Effector memory CD4-positive, alpha-beta T cell (primary cell): ENCODE measurements around the gene NCK2.

Source experiments
- DNase-seq, 3 donors: peaks; one replicate each; pipeline ENCODE4 v3.0.0-alpha.2; 2020
- H3K27ac ChIP-seq: 2 replicates; pipeline ENCODE4 v1.7.0; 2013; ENCODE audit warnings: mild to moderate bottlenecking, low read length, moderate library complexity; ENCODE audit not compliant: insufficient read depth, poor library complexity, severe bottlenecking
- H3K27me3 ChIP-seq: replicated peaks from 2 replicates; pipeline ENCODE4 v1.7.0; 2013; ENCODE audit warnings: mild to moderate bottlenecking, low read length; ENCODE audit not compliant: insufficient read depth, control insufficient read depth, poor library complexity, severe bottlenecking
- H3K36me3 ChIP-seq: 2 replicates; pipeline ENCODE4 v1.7.0; 2013; ENCODE audit warnings: mild to moderate bottlenecking, low read length, moderate library complexity; ENCODE audit not compliant: control insufficient read depth, insufficient read depth
- H3K4me1 ChIP-seq: 2 replicates; pipeline ENCODE4 v1.7.0; 2013; ENCODE audit warnings: low read length, mild to moderate bottlenecking; ENCODE audit not compliant: control insufficient read depth, insufficient read depth, poor library complexity, severe bottlenecking
- H3K4me3 ChIP-seq: 2 replicates; pipeline ENCODE4 v1.7.0; 2013; ENCODE audit warnings: low read length, low read depth, mild to moderate bottlenecking; ENCODE audit not compliant: insufficient read depth, poor library complexity, severe bottlenecking
- H3K9me3 ChIP-seq: 2 replicates; pipeline ENCODE4 v1.7.0; 2013; ENCODE audit warnings: mild to moderate bottlenecking, low read length, moderate library complexity; ENCODE audit not compliant: control insufficient read depth

The NCK2 gene

DNA sequence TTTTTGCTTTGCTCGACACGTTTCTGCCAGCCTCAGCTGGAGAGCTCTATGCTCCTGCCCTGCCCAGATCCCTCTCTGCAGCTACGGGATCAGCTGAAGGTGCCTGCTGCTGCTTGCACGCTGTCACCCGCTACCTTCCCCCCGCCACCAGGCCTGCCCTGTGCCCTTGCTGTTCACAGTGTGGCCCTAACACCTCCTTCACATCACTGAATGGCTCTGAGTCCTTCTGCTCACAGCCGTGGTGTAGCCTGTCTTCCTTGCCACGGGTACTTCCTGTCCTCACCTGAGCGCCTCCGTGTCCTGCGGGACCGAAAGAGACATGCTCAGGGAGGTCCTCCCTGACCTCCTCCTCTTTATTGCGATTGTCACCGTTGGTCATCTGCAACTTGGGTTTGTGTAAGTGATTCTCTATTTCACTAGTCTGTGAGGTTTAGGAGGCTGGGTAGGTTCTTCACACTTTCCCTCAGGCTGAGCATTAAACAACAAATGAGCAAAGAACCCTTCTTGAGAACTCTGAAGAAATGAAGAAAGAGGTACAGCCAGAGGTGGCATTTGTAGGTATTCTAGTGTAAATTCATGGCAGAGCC lies 127.5 kb downstream of the NCK2 start:
- Histone ChIP-seq H3K9me3 (no peaks in the 10 kb centered on the region), H3K36me3 (peaks cover 4% of the 10 kb centered on the region), H3K4me1 (peaks cover 64% of the 10 kb centered on the region), H3K27ac (peak overlapping the region; percentile 34), H3K27me3 (no peaks in the 10 kb centered on the region), H3K4me3 (no peak overlapping the region)
- DNase-seq = no peak

DNA sequence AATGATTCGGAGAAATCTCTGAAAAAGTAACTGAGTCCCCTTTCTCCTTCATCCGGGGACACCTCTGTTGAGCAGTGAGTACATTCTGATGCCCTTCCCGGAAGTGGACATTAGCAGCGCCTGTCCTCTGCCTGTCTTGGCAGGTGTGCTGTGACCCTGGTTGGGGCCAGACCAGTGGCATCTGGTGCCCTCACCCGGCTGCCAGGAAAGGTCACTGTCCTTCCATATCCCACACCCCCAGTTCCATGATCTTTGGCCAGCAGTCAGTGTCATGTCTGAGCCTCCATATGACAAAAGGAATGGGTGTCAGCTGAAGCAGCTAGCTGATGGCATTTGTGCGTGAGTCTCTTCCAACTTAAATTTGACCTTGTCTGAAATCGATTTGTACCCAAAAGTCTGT lies 128.1 kb downstream of the NCK2 start:
- peak overlapping the region; percentile 34 for H3K27ac ChIP-seq
- DNase-seq = no peak
- H3K36me3 ChIP-seq = peaks cover 6% of the 10 kb centered on the region
- H3K9me3 ChIP-seq = no peaks in the 10 kb centered on the region
- H3K4me3 ChIP-seq = no peak overlapping the region
- H3K27me3 ChIP-seq = no peaks in the 10 kb centered on the region
- peaks cover 69% of the 10 kb centered on the region for H3K4me1 ChIP-seq

GRCh38 chr2:105873281-105873680 lies 128.6 kb downstream of the NCK2 start:
- no peak for DNase-seq
- H3K4me3 ChIP-seq = no peak overlapping the region
- peaks cover 11% of the 10 kb centered on the region for H3K36me3 ChIP-seq
- no peaks in the 10 kb centered on the region for H3K9me3 ChIP-seq
- H3K27me3 ChIP-seq = no peaks in the 10 kb centered on the region
- peaks cover 69% of the 10 kb centered on the region for H3K4me1 ChIP-seq
- peak overlapping the region; percentile 34 for H3K27ac ChIP-seq

GRCh38 chr2:105873721-105874120 lies 129.0 kb downstream of the NCK2 start:
- Histone ChIP-seq H3K27me3 (no peaks in the 10 kb centered on the region), H3K36me3 (peaks cover 15% of the 10 kb centered on the region), H3K4me1 (peaks cover 73% of the 10 kb centered on the region), H3K9me3 (no peaks in the 10 kb centered on the region), H3K4me3 (no peak overlapping the region), H3K27ac (peak overlapping the region; percentile 34)
- DNase-seq = peak; percentile 48 to 64 (median 61)

DNA sequence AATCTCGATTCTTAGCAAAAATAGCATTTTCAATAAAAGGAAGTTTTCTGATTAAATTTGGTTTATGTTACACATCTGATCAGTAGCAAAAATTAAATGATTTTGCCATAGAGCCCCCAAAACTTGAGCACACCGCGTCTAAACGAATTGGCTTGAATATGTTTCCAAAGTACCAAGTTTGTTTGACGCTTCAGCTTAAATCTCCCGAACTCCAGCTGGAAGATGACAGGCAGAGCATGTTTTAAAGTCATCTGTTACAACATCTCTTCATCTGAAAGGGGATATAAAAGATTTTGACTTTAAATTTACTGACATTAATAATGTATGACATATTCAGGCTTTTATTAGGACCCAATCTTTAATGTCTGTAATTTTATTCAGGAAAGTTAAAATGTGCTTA lies 129.8 kb downstream of the NCK2 start:
- H3K4me3 ChIP-seq = no peak overlapping the region
- H3K9me3 ChIP-seq = no peaks in the 10 kb centered on the region
- peaks cover 73% of the 10 kb centered on the region for H3K4me1 ChIP-seq
- DNase-seq = no peak
- peaks cover 13% of the 10 kb centered on the region for H3K36me3 ChIP-seq
- H3K27me3 ChIP-seq = no peaks in the 10 kb centered on the region
- H3K27ac ChIP-seq = peak overlapping the region; percentile 31

DNA sequence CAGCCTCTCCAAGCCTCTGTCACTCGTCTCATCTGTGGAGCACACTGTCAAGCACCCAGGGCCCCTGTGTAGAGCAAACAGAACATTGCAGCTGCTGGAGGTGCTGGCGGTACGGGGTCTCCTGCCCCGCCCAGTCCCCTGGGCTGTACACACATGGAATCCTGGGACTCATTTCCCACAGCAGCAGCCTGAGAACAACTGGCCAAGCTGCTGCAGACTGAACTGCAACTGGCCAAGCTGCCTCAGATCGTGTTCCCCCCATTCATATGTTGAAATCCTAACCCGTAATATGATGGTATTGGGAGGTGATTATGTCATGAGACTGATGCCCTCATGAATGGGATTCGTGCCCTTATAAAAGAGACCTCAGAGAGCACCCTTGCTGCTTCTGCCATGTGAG lies 130.5 kb downstream of the NCK2 start:
- DNase-seq = no peak
- Histone ChIP-seq H3K36me3 (peaks cover 12% of the 10 kb centered on the region), H3K27me3 (no peaks in the 10 kb centered on the region), H3K4me1 (peaks cover 65% of the 10 kb centered on the region), H3K27ac (peak overlapping the region; percentile 14), H3K4me3 (no peak overlapping the region), H3K9me3 (no peaks in the 10 kb centered on the region)

DNA sequence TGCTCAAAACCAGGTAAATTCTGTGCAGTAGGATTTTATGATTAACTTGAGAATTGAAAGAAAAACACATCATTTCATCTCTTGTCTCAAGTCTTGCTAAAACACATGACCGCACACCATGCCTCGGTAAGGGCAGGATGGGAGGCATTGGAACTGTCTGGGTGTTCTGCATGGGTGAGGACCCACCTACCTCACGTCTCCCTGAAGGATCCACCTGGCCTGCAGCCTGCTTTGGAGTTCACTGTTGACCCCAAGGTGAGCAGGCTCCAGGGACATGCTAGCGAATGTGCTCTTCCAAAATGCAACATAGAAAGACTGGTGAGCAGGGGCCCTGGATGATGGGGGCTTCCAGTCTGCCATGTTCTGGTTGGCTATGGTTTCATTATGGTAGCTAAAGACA lies 131.5 kb downstream of the NCK2 start:
- Histone ChIP-seq H3K9me3 (no peaks in the 10 kb centered on the region), H3K27ac (peak overlapping the region; percentile 18), H3K4me3 (no peak overlapping the region), H3K27me3 (no peaks in the 10 kb centered on the region), H3K36me3 (peaks cover 15% of the 10 kb centered on the region), H3K4me1 (peaks cover 62% of the 10 kb centered on the region)
- DNase-seq = no peak

DNA sequence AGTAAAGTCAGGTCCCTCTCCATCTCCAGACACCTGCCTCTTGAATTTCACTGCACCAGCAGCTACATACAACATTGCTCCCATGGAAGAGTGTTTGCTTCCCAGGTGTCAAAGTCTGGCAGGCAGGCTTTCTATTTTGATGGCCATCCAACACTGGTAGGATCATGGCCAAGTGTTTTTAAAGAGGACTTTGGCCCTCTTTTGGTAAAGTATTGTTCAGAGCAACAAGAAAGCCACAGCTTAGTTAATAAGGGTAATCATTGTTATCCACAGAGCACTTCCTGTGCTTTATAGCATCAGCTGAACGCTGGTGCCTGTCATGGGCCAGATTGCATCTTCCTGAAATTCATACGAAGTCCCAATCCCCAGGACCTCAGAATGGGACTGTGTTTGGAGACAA lies 133.2 kb downstream of the NCK2 start:
- no peak for DNase-seq
- Histone ChIP-seq H3K4me1 (peaks cover 49% of the 10 kb centered on the region), H3K27me3 (no peaks in the 10 kb centered on the region), H3K9me3 (no peaks in the 10 kb centered on the region), H3K27ac (peak overlapping the region; percentile 33), H3K36me3 (peaks cover 31% of the 10 kb centered on the region), H3K4me3 (no peak overlapping the region)

DNA sequence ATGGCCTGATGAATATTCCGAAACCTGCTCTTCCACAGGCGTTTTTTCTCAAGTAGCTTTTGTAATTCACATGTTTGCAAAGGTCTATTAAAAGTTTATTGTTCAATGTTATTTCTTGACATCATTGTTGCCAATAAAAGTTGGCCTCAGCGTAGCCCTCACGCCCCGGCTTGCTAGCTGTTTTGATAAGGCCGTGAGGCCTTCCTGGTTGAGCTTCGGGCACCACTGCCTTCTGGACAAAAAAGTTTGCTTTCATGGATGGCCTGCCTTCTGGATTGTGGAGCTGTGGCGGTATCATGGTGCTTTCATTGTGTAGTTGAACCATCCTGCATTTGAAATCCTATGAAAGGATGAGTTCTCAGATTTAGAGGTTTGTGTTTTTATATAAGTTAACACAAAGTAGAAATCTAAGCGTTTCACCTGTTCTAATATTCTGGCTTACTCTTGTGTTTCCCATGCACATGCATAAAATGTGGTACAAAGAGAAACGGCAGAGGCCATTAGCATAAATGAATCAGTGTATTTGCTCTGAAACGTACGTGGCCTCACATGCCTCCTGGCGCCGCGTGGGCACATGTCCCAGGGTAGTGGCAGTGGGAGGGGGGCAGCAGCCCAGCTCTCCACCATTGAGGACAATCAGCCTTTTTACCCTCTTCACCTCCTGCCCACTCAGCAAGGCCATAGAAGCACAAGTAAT lies 134.5 kb downstream of the NCK2 start:
- no peak overlapping the region for H3K4me3 ChIP-seq
- H3K9me3 ChIP-seq = no peaks in the 10 kb centered on the region
- H3K27me3 ChIP-seq = no peaks in the 10 kb centered on the region
- no peak overlapping the region for H3K27ac ChIP-seq
- peaks cover 41% of the 10 kb centered on the region for H3K4me1 ChIP-seq
- no peak for DNase-seq
- peaks cover 35% of the 10 kb centered on the region for H3K36me3 ChIP-seq

GRCh38 chr2:105879803-105880300 lies 135.1 kb downstream of the NCK2 start:
- Histone ChIP-seq H3K9me3 (no peaks in the 10 kb centered on the region), H3K36me3 (peaks cover 35% of the 10 kb centered on the region), H3K4me3 (no peak overlapping the region), H3K27me3 (no peaks in the 10 kb centered on the region), H3K27ac (no peak overlapping the region), H3K4me1 (peaks cover 36% of the 10 kb centered on the region)
- DNase-seq = no peak
